Activated naive CD4-positive, alpha-beta T cell treated with anti-CD3 and anti-CD28 coated beads, Interleukin-2, amount 50 U/mL, for 72 hours (primary cell): Measurements from ENCODE around the gene EZH1. TPM values are rescaled to one million over a fixed set of nuclear protein-coding genes. Genes with fewer than 3 reads are reported as not detected.
"Not testable (repeated sequence)": the region's sequence is repeated elsewhere in the genome, so short reads cannot be mapped to it uniquely, and the experiment has no call there.

Source experiments
- ATAC-seq, 2 donors: fragments of 150-1000 bp; cut with Tn5 transposase; 2 replicates each; pipeline ENCODE4 v1.10.0; 2021; ENCODE audit warnings: mild to moderate bottlenecking in 2 of 2, moderate library complexity in 2 of 2
- DNase-seq, 2 donors: peaks; one replicate each; pipeline ENCODE4 v3.0.0; 2021 to 2022; ENCODE audit warnings: low spot score in 2 of 2
- H3K27ac Mint-ChIP-seq, 2 donors: one replicate each; pipeline ENCODE4 v1.8.0; 2022; ENCODE audit warnings: mild to moderate bottlenecking in 2 of 2, mixed read lengths in 2 of 2
- H3K36me3 Mint-ChIP-seq, 2 donors: one replicate each; pipeline ENCODE4 v1.8.0; 2022; ENCODE audit warnings: mixed read lengths in 2 of 2
- H3K9me3 Mint-ChIP-seq, 2 donors: one replicate each; pipeline ENCODE4 v1.8.0; 2022; ENCODE audit warnings: mixed read lengths in 2 of 2
- total RNA-seq, 2 donors: library from RNA; stranded (reverse); gene quantifications; one replicate each; pipeline ENCODE4 v1.2.3, GENCODE V29; 2022

Gene EZH1
- total RNA-seq, 2 donors from 2014 or later = 34.2 to 56.9 TPM

DNA sequence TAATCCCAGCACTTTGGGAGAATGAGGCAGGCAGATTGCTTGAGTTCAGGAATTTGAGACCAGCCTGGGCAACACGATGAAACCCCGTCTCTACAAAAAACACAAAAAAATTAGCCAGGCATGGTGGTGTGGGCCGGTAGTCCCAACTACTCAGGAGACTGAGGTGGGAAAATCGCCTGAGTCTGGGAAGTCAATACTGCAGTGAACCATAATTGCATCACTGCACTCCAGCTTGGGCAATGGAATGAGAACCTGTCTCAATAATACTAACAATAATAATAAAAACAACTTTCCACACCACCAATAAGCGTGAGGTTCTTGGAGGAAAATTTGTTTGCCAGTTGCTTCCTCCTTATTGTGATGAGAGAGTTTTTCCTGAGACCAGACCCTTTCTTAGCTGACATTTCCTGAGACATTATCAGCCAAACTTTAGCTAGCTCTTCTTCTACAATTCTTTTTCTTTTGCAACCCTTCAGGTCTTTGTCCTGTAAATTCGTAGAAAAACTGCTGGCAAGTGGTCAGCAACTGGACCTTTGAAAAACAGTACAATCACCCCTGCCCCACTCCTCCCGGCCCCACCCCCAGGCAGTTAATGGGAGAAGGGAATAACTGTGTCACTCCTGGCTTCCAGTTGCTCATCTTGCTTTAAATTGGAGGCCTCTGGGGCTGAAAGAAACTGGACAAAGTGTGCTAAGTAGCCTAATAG is 3.5 kb upstream of the EZH1 start:
- peaks cover 0 to 12% of the 10 kb centered on the region in 2 donors for H3K36me3 Mint-ChIP-seq
- ATAC-seq = no peak
- H3K9me3 Mint-ChIP-seq = no peaks in the 10 kb centered on the region
- DNase-seq = no peak
- H3K27ac Mint-ChIP-seq = no peak overlapping the region

DNA sequence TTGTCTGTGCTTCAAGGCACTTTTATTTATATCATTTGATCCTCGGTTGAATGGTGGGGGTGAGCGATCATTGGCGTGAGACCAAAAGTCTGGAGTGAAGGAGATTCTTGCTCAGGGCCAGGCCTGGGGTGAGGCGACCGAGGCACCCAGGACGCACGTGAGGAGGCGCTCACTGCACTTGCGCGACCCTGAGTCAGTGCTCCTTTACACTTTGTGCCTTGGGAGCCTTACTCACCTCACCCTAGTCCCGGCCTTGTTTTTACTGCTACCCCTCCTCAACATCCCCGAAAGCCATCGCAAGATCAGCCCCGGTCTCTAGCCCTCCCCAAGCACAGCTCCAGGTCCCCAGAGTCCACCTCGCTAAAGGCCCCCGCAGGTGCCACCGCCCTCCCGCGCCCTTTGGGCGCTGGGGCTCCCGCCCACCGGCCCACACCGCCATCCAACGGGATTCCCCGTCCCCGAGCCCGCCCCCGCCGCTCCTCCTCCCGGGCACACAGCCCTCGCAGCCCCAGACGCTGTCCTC is 496 bp downstream of the EZH1 start:
- H3K36me3 Mint-ChIP-seq = peaks cover 0 to 12% of the 10 kb centered on the region in 2 donors
- peak overlapping the region; percentile 96 to 97 for H3K27ac Mint-ChIP-seq
- DNase-seq (peak; percentile 58 to 86), ATAC-seq (peak; percentile 81 to 91)
- no peaks in the 10 kb centered on the region for H3K9me3 Mint-ChIP-seq

GRCh38 chr17:42743595-42744282 is 1.1 kb downstream of the EZH1 start:
- H3K36me3 Mint-ChIP-seq = peaks cover 0 to 12% of the 10 kb centered on the region in 2 donors
- no peaks in the 10 kb centered on the region for H3K9me3 Mint-ChIP-seq
- no peak for ATAC-seq
- no peak for DNase-seq
- peak overlapping the region; percentile 96 to 97 for H3K27ac Mint-ChIP-seq

DNA sequence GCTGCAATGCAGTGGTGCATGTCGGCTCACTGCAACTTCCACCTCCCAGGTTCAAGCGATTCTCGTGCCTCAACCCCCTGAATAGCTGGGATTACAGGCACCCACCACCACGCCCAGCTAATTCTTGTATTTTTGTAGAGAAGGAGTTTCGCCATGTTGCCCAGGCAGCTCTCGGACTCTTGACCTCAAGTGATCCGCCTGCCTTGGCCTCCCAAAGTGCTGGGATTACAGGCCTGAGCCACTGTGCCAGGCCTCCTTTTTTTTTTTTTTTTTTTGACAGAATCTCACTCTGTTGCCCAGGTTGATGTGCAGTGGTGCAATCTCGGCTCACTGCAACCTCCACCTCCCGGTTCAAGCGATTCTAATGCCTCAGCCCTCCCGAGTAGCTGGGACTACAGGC is 1.9 kb downstream of the EZH1 start:
- not testable (repeated sequence) for H3K27ac Mint-ChIP-seq, DNase-seq, H3K9me3 Mint-ChIP-seq, ATAC-seq
- peaks cover 0 to 12% of the 10 kb centered on the region in 2 donors for H3K36me3 Mint-ChIP-seq

DNA sequence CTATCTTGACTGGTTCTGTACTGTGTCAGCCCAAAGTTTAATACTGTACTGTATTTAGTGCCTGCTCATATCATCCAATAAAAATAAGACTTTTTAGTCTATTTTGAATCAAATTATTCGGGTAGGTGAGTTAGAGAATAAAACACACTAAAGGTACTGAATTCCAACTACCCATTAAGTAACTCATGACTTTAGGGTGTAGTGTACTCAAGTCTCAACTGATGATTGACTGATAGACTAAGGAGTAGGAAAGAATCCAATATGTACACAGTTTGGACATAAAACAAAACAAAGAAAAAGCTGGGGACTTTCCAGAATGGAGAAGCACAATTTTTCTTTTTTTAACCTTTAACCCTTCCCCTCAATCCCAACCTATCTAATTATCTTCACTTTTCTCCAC is 4.1 kb downstream of the EZH1 start:
- peaks cover 0 to 12% of the 10 kb centered on the region in 2 donors for H3K36me3 Mint-ChIP-seq
- H3K27ac Mint-ChIP-seq = peak overlapping the region in 1 of 2 donors; percentile 51
- no peaks in the 10 kb centered on the region for H3K9me3 Mint-ChIP-seq
- ATAC-seq = no peak
- no peak for DNase-seq

- ATAC-seq (no peak), DNase-seq (no peak)
- peaks cover 2 to 13% of the 10 kb centered on the region in 2 donors for H3K36me3 Mint-ChIP-seq
- no peak overlapping the region for H3K27ac Mint-ChIP-seq
- H3K9me3 Mint-ChIP-seq = no peaks in the 10 kb centered on the region
Measured at GRCh38 chr17:42725143-42725542, 19.7 kb downstream of the EZH1 start.

DNA sequence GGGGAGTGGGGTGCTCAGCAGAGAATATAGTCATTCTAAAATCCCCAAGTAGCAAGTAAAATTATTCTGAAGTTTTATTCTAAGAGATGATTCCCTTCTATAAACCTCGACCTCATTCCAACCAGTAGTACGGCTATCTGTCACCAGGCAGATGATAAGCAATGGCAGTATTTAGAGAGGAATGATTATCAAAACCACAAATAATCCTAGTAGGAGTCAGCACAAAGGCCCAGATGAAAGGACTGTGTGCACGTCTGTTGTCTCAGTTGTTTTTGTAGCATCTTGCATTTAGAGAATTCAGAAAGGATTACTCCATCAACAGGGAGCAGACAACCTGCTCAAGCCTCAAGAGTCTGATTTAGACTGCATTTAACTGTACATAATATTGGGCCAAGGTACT is 21.2 kb downstream of the EZH1 start:
- Mint-ChIP-seq H3K27ac (no peak overlapping the region), H3K9me3 (no peaks in the 10 kb centered on the region), H3K36me3 (peaks cover 10 to 15% of the 10 kb centered on the region in 2 donors)
- DNase-seq (no peak), ATAC-seq (no peak)

GRCh38 chr17:42720996-42721583 is 23.8 kb downstream of the EZH1 start:
- Mint-ChIP-seq H3K9me3 (no peaks in the 10 kb centered on the region), H3K27ac (no peak overlapping the region), H3K36me3 (peaks cover 24 to 29% of the 10 kb centered on the region in 2 donors)
- DNase-seq (peak in 1 of 2 donors; percentile 28), ATAC-seq (peak; percentile 72 to 75)

DNA sequence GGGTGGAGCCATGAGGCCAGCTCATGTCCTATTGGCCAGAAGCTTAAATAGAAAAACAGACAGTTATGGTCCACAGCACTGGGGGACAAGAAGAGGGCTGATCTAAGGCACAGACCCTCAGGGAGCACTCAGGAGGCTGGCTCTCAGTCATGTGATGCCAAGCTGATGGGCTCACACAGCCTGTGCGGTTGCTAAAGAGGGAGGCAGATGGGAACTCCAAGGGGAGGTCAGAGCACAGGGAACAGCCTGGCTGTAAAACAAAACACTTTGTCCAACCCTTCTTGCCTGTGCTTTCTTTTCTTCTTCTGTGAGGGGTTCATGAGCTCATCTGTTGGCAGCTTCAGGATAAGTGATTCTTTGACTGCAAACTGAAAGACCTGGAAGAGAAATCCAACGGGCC is 35.3 kb downstream of the EZH1 start:
- Mint-ChIP-seq H3K36me3 (peaks cover 31 to 32% of the 10 kb centered on the region in 2 donors), H3K9me3 (no peaks in the 10 kb centered on the region), H3K27ac (no peak overlapping the region)
- ATAC-seq (no peak), DNase-seq (no peak)

- Mint-ChIP-seq H3K27ac (no peak overlapping the region), H3K9me3 (no peaks in the 10 kb centered on the region), H3K36me3 (peaks cover 40 to 41% of the 10 kb centered on the region in 2 donors)
- DNase-seq (no peak), ATAC-seq (no peak)
Measured at GRCh38 chr17:42708588-42708987, 36.3 kb downstream of the EZH1 start.

- no peak overlapping the region for H3K27ac Mint-ChIP-seq
- ATAC-seq = peak in 1 of 2 donors; percentile 23
- H3K36me3 Mint-ChIP-seq = peaks cover 36 to 47% of the 10 kb centered on the region in 2 donors
- H3K9me3 Mint-ChIP-seq = no peaks in the 10 kb centered on the region
- DNase-seq = no peak
Measured at GRCh38 chr17:42706732-42707131, 38.1 kb downstream of the EZH1 start.

- peaks cover 34 to 35% of the 10 kb centered on the region in 2 donors for H3K36me3 Mint-ChIP-seq
- peak; percentile 93 to 96 for ATAC-seq
- DNase-seq = peak in 1 of 2 donors; percentile 71
- no peaks in the 10 kb centered on the region for H3K9me3 Mint-ChIP-seq
- H3K27ac Mint-ChIP-seq = no peak overlapping the region
Measured at GRCh38 chr17:42704837-42705494, 39.9 kb downstream of the EZH1 start.

DNA sequence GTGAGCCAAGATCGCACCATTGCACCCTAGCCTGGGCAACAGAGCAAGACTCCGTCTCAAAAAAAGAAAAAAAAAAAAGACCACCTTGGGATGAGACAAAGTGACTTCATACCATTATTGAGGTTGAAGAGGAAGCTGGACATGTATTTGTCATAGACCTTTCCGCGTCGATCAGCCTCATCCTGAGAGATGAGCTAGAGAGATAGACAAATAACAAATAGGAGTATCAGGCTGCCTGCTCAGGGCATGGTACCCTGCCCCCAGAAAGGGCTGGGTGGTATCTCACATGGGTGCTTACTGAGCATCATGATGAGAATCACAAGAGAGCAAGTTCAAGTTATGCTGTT is 40.4 kb downstream of the EZH1 start:
- Mint-ChIP-seq H3K27ac (no peak overlapping the region), H3K36me3 (peaks cover 34 to 35% of the 10 kb centered on the region in 2 donors), H3K9me3 (no peaks in the 10 kb centered on the region)
- ATAC-seq (no peak), DNase-seq (no peak)

GRCh38 chr17:42702446-42702845 is 42.4 kb downstream of the EZH1 start:
- ATAC-seq (no peak), DNase-seq (no peak)
- Mint-ChIP-seq H3K9me3 (no peaks in the 10 kb centered on the region), H3K36me3 (peaks cover 22 to 27% of the 10 kb centered on the region in 2 donors), H3K27ac (no peak overlapping the region)

DNA sequence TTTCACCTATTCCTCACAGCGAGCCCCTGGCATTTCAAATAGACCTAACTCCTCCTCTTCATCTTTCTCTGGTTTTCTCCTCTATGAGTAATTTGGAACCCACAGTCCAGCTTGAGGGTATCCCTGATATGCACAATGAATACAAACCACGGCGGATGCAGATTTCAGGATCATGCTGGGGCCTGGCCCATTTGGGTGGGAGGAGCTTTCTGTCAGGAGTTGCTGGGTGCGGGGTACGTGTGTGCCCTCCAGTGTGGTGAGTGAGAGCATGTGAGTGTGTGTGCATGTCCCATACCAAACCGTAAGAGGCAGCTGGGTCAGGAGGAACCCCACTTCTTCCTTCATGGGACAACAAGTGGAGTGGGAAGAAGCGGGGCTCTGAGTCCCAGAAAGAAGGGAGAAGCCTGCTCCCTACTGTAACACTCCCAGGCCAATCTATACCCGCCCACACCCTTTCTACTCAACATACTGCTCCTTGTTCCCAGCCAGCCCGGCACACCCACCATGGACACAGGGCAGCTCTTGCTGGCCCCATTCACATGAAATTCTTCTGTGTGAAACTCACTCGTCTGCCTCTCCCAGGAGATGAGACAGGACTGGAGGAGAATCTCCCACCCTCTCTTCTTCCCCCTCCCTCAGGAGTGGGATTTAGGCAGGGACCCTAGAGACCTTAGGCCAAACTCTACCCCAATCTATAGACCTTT is 44.1 kb downstream of the EZH1 start:
- Mint-ChIP-seq H3K36me3 (peaks cover 20 to 27% of the 10 kb centered on the region in 2 donors), H3K27ac (no peak overlapping the region), H3K9me3 (no peaks in the 10 kb centered on the region)
- ATAC-seq = no peak
- no peak for DNase-seq

GRCh38 chr17:42699415-42699740 is 45.5 kb downstream of the EZH1 start:
- H3K36me3 Mint-ChIP-seq = peaks cover 16 to 17% of the 10 kb centered on the region in 2 donors

More at GRCh38 chr17:42699415-42699740, 45.5 kb downstream of the EZH1 start:
- Mint-ChIP-seq H3K9me3 (no peaks in the 10 kb centered on the region), H3K27ac (no peak overlapping the region)
- ATAC-seq (no peak), DNase-seq (no peak)
